WTC11 (cell line): ENCODE measurements around the gene CCL25. TPM values are rescaled to one million over a fixed set of nuclear protein-coding genes. Genes with fewer than 3 reads are reported as not detected.

Experiments used
- ATAC-seq: fragments of 200-7000 bp; cut with Tn5 transposase; 2 replicates; pipeline ENCODE4 v1.10.0; 2021; ENCODE audit warnings: mild to moderate bottlenecking, moderate library complexity
- CTCF ChIA-PET: fragments of 300-600 bp; sonication (Branson Sonifier 250); formaldehyde crosslinking; loops from one replicate; lab custom pipeline; 2021; ENCODE audit warnings: antibody characterized with exemption; lab: Charles Lee
- POLR2A ChIA-PET: fragments of 350-600 bp; sonication (Branson Sonifier 250); formaldehyde crosslinking; loops from one replicate; lab custom pipeline; 2021; ENCODE audit warnings: antibody characterized with exemption; lab: Charles Lee
- DNase-seq: peaks from one replicate; pipeline ENCODE4 v3.0.0; 2021; ENCODE audit warnings: low spot score
- H3K27ac Mint-ChIP-seq: 2 replicates; pipeline ENCODE4 v1.8.0; 2021; ENCODE audit warnings: mixed read lengths
- H3K27me3 Mint-ChIP-seq: 2 replicates; pipeline ENCODE4 v1.8.0; 2021; ENCODE audit warnings: low read depth, mild to moderate bottlenecking, moderate library complexity, mixed read lengths
- H3K36me3 Mint-ChIP-seq: 2 replicates; pipeline ENCODE4 v1.8.0; 2021; ENCODE audit warnings: mixed read lengths
- H3K4me1 Mint-ChIP-seq: 2 replicates; pipeline ENCODE4 v1.8.0; 2022; ENCODE audit warnings: mixed read lengths
- H3K4me3 Mint-ChIP-seq: 2 replicates; pipeline ENCODE4 v1.8.0; 2021; ENCODE audit warnings: mild to moderate bottlenecking, moderate library complexity, mixed read lengths
- H3K9me3 Mint-ChIP-seq: 2 replicates; pipeline ENCODE4 v1.8.0; 2021; ENCODE audit warnings: mixed read lengths
- AR ChIP-seq: fragments of 250-450 bp; sonication (Bioruptor Pico); IDR thresholded peaks from 2 replicates; pipeline ENCODE4 v1.9.0; 2021; ENCODE audit warnings: mild to moderate bottlenecking
- FOXJ3 ChIP-seq: sonication (generic); formaldehyde crosslinking; IDR thresholded peaks from 2 replicates; pipeline ENCODE4 v1.9.0; 2021; ENCODE audit warnings: missing genetic modification reagents, mild to moderate bottlenecking, borderline replicate concordance
- JUN ChIP-seq: sonication (generic); formaldehyde crosslinking; IDR thresholded peaks from 2 replicates; pipeline ENCODE4 v1.8.0; 2023; ENCODE audit warnings: mild to moderate bottlenecking, missing genetic modification reagents
- OVOL2 ChIP-seq: fragments of 250-450 bp; sonication (Bioruptor Pico); IDR thresholded peaks from 2 replicates; pipeline ENCODE4 v1.9.0; 2021; ENCODE audit warnings: mild to moderate bottlenecking, borderline replicate concordance
- SMAD3 ChIP-seq: sonication (generic); formaldehyde crosslinking; IDR thresholded peaks from 2 replicates; pipeline ENCODE4 v1.8.0; 2022; ENCODE audit warnings: missing genetic modification reagents, mild to moderate bottlenecking, borderline replicate concordance
- SP1 ChIP-seq: sonication (generic); formaldehyde crosslinking; conservative IDR thresholded peaks from 2 replicates; pipeline ENCODE4 v1.8.1; 2022; ENCODE audit warnings: missing genetic modification reagents
- TCF7 ChIP-seq: sonication (generic); formaldehyde crosslinking; IDR thresholded peaks from 2 replicates; pipeline ENCODE4 v1.8.0; 2022; ENCODE audit warnings: mild to moderate bottlenecking, low read depth, missing genetic modification reagents, moderate library complexity
- TEAD1 ChIP-seq: sonication (generic); formaldehyde crosslinking; IDR thresholded peaks from 2 replicates; pipeline ENCODE4 v1.8.0; 2022; ENCODE audit warnings: mild to moderate bottlenecking, missing genetic modification reagents
- TP53 ChIP-seq: sonication (generic); formaldehyde crosslinking; IDR thresholded peaks from 2 replicates; pipeline ENCODE4 v1.8.1; 2023; ENCODE audit warnings: mild to moderate bottlenecking, missing genetic modification reagents
- ZNF121 ChIP-seq: sonication (generic); formaldehyde crosslinking; IDR thresholded peaks from 2 replicates; pipeline ENCODE4 v1.8.0; 2023; ENCODE audit warnings: missing genetic modification reagents
- ZNF219 ChIP-seq: sonication (generic); formaldehyde crosslinking; IDR thresholded peaks from 2 replicates; pipeline ENCODE4 v1.8.0; 2023; ENCODE audit warnings: missing genetic modification reagents, mild to moderate bottlenecking, borderline replicate concordance
- total RNA-seq: library from RNA; stranded (reverse); gene quantifications from 3 replicates; pipeline ENCODE4 v1.2.3, GENCODE V29; 2021
- TF ChIP-seq, protein P1 (sequence below): sonication (generic); formaldehyde crosslinking; IDR thresholded peaks from 2 replicates; pipeline ENCODE4 v1.8.1; 2022; ENCODE audit warnings: mild to moderate bottlenecking, moderate library complexity, missing genetic modification reagents
- TF ChIP-seq, protein P2 (sequence below): fragments of 200-600 bp; IDR thresholded peaks from 2 replicates; pipeline ENCODE4 v1.8.0; 2022; ENCODE audit warnings: antibody characterized with exemption
- TF ChIP-seq, protein P3 (sequence below): sonication (generic); formaldehyde crosslinking; IDR thresholded peaks from 2 replicates; pipeline ENCODE4 v1.8.0; 2022; ENCODE audit warnings: missing genetic modification reagents
- TF ChIP-seq, protein P4 (sequence below): sonication (generic); formaldehyde crosslinking; IDR thresholded peaks from 2 replicates; pipeline ENCODE4 v1.8.1; 2023; ENCODE audit warnings: mild to moderate bottlenecking, missing genetic modification reagents, borderline replicate concordance
- TF ChIP-seq, protein P5 (sequence below): sonication (generic); formaldehyde crosslinking; IDR thresholded peaks from 2 replicates; pipeline ENCODE4 v1.8.1; 2023; ENCODE audit warnings: mild to moderate bottlenecking, missing genetic modification reagents
- TF ChIP-seq, protein P6 (sequence below): sonication (generic); formaldehyde crosslinking; IDR thresholded peaks from 2 replicates; pipeline ENCODE4 v1.8.0; 2022; ENCODE audit warnings: mild to moderate bottlenecking, missing genetic modification reagents

Gene CCL25
- total RNA-seq, 1 experiment from 2014 or later: not detected

DNA sequence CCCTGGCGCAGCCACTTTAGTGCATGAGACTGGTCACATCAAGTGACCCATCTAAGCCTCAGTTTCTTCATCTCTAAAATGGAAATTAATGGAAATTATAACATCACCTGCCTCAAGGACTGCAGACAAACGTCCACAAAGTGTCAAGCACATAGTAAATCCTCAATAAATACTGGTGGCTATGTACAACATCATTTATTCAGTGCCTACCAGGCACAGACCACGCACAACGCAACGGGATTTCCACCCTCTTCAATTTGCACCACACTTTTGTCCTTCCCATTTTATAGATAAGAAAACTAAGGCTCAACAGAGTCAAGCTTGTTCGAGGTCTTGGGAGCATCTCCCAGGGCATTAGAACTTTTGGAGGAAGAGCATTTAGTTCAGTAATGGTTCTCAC lies 48.6 kb upstream of the CCL25 start (continued):
- TF ChIP-seq, protein P1, sequence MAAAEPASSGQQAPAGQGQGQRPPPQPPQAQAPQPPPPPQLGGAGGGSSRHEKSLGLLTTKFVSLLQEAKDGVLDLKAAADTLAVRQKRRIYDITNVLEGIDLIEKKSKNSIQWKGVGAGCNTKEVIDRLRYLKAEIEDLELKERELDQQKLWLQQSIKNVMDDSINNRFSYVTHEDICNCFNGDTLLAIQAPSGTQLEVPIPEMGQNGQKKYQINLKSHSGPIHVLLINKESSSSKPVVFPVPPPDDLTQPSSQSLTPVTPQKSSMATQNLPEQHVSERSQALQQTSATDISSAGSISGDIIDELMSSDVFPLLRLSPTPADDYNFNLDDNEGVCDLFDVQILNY (CRISPR knock-in tag): no peak
- TF ChIP-seq, protein P2, sequence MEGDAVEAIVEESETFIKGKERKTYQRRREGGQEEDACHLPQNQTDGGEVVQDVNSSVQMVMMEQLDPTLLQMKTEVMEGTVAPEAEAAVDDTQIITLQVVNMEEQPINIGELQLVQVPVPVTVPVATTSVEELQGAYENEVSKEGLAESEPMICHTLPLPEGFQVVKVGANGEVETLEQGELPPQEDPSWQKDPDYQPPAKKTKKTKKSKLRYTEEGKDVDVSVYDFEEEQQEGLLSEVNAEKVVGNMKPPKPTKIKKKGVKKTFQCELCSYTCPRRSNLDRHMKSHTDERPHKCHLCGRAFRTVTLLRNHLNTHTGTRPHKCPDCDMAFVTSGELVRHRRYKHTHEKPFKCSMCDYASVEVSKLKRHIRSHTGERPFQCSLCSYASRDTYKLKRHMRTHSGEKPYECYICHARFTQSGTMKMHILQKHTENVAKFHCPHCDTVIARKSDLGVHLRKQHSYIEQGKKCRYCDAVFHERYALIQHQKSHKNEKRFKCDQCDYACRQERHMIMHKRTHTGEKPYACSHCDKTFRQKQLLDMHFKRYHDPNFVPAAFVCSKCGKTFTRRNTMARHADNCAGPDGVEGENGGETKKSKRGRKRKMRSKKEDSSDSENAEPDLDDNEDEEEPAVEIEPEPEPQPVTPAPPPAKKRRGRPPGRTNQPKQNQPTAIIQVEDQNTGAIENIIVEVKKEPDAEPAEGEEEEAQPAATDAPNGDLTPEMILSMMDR: no peak
- TF ChIP-seq, protein P3, sequence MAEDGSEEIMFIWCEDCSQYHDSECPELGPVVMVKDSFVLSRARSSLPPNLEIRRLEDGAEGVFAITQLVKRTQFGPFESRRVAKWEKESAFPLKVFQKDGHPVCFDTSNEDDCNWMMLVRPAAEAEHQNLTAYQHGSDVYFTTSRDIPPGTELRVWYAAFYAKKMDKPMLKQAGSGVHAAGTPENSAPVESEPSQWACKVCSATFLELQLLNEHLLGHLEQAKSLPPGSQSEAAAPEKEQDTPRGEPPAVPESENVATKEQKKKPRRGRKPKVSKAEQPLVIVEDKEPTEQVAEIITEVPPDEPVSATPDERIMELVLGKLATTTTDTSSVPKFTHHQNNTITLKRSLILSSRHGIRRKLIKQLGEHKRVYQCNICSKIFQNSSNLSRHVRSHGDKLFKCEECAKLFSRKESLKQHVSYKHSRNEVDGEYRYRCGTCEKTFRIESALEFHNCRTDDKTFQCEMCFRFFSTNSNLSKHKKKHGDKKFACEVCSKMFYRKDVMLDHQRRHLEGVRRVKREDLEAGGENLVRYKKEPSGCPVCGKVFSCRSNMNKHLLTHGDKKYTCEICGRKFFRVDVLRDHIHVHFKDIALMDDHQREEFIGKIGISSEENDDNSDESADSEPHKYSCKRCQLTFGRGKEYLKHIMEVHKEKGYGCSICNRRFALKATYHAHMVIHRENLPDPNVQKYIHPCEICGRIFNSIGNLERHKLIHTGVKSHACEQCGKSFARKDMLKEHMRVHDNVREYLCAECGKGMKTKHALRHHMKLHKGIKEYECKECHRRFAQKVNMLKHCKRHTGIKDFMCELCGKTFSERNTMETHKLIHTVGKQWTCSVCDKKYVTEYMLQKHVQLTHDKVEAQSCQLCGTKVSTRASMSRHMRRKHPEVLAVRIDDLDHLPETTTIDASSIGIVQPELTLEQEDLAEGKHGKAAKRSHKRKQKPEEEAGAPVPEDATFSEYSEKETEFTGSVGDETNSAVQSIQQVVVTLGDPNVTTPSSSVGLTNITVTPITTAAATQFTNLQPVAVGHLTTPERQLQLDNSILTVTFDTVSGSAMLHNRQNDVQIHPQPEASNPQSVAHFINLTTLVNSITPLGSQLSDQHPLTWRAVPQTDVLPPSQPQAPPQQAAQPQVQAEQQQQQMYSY (CRISPR knock-in tag): no peak
- TF ChIP-seq, protein P4, sequence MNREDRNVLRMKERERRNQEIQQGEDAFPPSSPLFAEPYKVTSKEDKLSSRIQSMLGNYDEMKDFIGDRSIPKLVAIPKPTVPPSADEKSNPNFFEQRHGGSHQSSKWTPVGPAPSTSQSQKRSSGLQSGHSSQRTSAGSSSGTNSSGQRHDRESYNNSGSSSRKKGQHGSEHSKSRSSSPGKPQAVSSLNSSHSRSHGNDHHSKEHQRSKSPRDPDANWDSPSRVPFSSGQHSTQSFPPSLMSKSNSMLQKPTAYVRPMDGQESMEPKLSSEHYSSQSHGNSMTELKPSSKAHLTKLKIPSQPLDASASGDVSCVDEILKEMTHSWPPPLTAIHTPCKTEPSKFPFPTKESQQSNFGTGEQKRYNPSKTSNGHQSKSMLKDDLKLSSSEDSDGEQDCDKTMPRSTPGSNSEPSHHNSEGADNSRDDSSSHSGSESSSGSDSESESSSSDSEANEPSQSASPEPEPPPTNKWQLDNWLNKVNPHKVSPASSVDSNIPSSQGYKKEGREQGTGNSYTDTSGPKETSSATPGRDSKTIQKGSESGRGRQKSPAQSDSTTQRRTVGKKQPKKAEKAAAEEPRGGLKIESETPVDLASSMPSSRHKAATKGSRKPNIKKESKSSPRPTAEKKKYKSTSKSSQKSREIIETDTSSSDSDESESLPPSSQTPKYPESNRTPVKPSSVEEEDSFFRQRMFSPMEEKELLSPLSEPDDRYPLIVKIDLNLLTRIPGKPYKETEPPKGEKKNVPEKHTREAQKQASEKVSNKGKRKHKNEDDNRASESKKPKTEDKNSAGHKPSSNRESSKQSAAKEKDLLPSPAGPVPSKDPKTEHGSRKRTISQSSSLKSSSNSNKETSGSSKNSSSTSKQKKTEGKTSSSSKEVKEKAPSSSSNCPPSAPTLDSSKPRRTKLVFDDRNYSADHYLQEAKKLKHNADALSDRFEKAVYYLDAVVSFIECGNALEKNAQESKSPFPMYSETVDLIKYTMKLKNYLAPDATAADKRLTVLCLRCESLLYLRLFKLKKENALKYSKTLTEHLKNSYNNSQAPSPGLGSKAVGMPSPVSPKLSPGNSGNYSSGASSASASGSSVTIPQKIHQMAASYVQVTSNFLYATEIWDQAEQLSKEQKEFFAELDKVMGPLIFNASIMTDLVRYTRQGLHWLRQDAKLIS (CRISPR knock-in tag): no peak
- TF ChIP-seq OVOL2 (CRISPR knock-in tag): no peak
- no peak for TF ChIP-seq TP53 (CRISPR knock-in tag)
- no peak for TF ChIP-seq SP1 (CRISPR knock-in tag)
- TF ChIP-seq, protein P5, sequence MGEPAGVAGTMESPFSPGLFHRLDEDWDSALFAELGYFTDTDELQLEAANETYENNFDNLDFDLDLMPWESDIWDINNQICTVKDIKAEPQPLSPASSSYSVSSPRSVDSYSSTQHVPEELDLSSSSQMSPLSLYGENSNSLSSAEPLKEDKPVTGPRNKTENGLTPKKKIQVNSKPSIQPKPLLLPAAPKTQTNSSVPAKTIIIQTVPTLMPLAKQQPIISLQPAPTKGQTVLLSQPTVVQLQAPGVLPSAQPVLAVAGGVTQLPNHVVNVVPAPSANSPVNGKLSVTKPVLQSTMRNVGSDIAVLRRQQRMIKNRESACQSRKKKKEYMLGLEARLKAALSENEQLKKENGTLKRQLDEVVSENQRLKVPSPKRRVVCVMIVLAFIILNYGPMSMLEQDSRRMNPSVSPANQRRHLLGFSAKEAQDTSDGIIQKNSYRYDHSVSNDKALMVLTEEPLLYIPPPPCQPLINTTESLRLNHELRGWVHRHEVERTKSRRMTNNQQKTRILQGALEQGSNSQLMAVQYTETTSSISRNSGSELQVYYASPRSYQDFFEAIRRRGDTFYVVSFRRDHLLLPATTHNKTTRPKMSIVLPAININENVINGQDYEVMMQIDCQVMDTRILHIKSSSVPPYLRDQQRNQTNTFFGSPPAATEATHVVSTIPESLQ: no peak
- no peak for TF ChIP-seq ZNF121 (CRISPR knock-in tag)
- TF ChIP-seq, all 79 proteins: peak for 0

DNA sequence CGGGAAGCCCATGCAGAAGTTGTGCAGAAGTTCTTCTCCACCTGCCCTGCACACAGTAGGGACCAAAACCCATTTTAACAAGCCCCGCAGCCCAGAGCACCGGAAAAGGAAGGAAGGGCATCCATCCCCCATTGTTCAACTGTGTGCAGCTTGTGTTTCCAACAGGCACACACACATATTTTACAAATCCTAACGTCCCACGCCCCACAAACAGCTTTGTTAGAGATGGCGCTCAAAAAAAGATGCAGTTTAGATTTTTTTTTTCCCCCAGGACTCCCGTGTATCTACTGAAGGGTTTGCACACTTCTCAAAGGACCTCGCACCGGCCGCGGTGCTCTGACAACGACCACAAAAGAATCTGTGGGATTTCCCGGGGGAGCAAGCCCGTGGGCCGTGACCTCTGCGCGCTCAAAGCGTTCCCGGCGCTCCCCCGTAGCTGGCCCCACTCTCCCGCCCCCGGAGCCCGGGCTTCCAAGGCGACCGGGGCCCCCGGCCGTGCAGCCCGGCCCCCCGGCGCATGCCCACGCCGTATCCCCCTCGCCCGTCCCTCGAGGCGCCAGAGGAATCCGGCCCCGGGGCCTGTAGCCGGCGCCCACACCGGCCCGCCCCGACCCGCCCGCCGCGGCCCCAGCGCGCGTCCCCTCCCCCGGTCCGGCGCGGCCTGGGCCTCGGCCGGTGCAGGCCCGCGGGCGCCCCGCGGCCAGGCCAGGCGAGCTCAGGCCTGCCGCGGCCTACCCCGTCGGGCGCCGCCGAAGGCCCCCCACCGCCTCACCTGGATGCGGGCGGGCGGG lies 47.6 kb upstream of the CCL25 start:
- Mint-ChIP-seq H3K27me3 (no peaks in the 10 kb centered on the region), H3K27ac (peak overlapping the region; percentile 97), H3K4me3 (peak overlapping the region; percentile 98), H3K4me1 (peaks cover 31% of the 10 kb centered on the region), H3K9me3 (no peaks in the 10 kb centered on the region), H3K36me3 (peaks cover 20% of the 10 kb centered on the region)
- DNase-seq (no peak), ATAC-seq (no peak)
- POLR2A ChIA-PET: interaction anchor here (0.5 to 1.5 kb wide), 4 partner anchors 24 to 63 kb away, joined by 3 to 7 read pairs (median 4); partner anchors contain the start of gene TIMM44
- CTCF ChIA-PET: interaction anchor here (1.9 kb wide), 1 partner anchor 61 kb away, joined by 10 read pairs; the partner anchor contains the start of gene TIMM44
- TF ChIP-seq, protein P6, sequence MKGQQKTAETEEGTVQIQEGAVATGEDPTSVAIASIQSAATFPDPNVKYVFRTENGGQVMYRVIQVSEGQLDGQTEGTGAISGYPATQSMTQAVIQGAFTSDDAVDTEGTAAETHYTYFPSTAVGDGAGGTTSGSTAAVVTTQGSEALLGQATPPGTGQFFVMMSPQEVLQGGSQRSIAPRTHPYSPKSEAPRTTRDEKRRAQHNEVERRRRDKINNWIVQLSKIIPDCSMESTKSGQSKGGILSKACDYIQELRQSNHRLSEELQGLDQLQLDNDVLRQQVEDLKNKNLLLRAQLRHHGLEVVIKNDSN (CRISPR knock-in tag): no peak
- no peak for TF ChIP-seq JUN (CRISPR knock-in tag)
- TF ChIP-seq TEAD1 (CRISPR knock-in tag): no peak
- no peak for TF ChIP-seq SMAD3 (CRISPR knock-in tag)
- no peak for TF ChIP-seq AR (CRISPR knock-in tag)
- TF ChIP-seq TCF7 (CRISPR knock-in tag): no peak
- no peak for TF ChIP-seq ZNF219 (CRISPR knock-in tag)
- no peak for TF ChIP-seq OVOL2 (CRISPR knock-in tag)
- no peak for TF ChIP-seq FOXJ3
